ENCODE measurements around the gene IPCEF1.

Gene IPCEF1, protein sequence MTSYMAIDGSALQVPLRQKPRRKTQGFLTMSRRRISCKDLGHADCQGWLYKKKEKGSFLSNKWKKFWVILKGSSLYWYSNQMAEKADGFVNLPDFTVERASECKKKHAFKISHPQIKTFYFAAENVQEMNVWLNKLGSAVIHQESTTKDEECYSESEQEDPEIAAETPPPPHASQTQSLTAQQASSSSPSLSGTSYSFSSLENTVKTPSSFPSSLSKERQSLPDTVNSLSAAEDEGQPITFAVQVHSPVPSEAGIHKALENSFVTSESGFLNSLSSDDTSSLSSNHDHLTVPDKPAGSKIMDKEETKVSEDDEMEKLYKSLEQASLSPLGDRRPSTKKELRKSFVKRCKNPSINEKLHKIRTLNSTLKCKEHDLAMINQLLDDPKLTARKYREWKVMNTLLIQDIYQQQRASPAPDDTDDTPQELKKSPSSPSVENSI

DNA sequence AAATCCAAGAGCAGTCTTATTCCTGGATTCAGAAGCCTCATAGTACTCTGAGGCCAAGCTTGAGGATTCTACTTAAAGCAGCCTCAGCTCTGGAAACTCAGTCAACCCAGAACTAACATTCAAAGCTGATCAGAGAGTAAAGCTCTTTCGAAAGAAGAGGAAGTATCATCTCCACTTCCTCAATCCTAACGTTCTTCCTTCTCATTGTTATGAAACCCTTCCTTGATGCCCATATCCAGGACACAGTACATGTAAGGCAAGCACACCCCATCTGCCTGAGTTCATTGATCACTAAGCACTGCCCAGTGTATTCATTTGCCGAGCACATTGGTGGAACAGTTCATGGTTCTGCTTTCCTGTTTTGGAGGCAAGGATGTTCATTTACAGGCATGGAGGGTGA lies at the start of gene IPCEF1:
Gene IPCEF1, minus strand, starts transcription at position 114 of the 400 bp plus-strand sequence. CDS start 90,856 bp downstream, outside the sequence.
- no peak for DNase-seq (ENCODE audit: low spot score)

DNA sequence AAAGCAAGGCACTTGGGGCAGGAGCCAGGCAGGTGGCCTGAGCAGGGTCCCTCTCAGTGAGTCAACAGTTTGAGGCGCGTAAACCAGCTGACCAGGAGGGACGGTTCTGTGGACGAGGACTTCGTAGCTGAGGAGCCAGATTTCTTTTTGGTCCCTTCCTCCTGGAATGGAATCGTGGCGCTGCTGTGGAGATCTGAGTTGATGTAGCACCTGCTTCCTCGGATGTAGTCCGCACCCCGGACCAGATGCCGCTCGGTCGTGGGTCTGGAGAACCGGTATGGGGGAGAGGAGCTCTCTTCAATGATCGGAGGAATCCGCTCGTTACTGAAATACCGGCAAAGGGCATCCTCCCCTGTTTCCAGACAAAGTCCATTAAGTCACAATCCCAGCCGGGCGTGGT lies 49.7 kb upstream of the IPCEF1 start:
- no peak for DNase-seq (ENCODE audit: low spot score)

GRCh38 chr6:154404791-154405400 lies 48.3 kb upstream of the IPCEF1 start:
- DNase-seq (ENCODE audit: low spot score) = peak; percentile 42

DNA sequence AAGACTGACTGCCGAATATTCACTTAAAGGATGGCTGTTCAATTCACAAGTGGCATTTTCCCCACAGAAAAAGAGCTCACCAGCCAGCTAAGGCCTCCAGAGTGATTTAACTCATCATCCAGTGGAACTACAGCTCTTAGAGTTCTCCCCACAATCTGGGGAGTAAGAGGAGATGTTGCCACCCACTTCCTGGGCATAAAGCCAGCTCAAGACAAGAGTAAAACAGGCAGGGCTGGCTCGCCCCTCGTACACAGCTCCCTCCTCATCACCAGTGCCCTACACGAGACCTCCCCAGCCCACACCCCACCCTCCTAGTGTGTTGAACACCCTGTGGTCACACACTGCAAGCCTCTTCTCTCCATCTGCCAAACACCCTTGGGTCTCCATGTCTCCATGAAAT lies 47.2 kb upstream of the IPCEF1 start:
- peak; percentile 42 for DNase-seq (ENCODE audit: low spot score)

- DNase-seq (ENCODE audit: low spot score) = no peak
Observed at GRCh38 chr6:154402081-154402780, 45.6 kb upstream of the IPCEF1 start.

GRCh38 chr6:154399097-154399496 lies 42.5 kb upstream of the IPCEF1 start:
- peak; percentile 24 for DNase-seq (ENCODE audit: low spot score)

DNA sequence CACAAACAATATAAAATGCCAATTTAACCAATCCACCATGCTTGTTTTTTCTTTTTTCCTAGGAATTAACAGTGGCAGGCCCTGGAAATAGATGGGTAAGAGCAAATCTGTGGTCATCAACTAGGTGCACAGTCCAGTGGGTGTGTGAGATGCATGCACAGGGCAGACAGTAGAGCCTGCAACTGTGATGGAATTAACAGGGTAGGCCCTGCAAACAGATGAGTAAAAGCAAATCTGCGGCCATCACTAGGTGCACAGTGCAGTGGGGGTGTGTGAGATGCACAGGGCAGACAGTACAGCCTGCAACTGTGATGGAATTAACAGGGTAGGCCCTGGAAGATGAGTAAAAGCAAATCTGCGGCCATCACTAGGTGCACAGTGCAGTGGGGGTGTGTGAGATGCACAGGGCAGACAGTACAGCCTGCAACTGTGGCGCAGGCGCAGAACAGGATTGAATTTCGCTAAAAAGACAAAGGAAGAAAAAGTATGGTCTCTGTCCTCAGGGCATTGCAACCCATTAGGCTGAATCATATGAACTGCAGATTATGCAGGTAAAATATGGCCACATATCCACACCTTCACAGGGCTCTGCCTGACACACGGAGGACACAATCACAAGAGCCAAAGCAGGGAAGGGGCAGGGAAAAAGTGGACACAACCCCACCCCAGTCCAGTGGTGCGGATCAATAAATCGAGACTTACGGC lies 41.0 kb upstream of the IPCEF1 start:
- DNase-seq (ENCODE audit: low spot score) = no peak

- DNase-seq (ENCODE audit: low spot score) = no peak
Observed at GRCh38 chr6:154395878-154396277, 39.3 kb upstream of the IPCEF1 start.

- DNase-seq (ENCODE audit: low spot score) = no peak
Observed at GRCh38 chr6:154395316-154395715, 38.7 kb upstream of the IPCEF1 start.

GRCh38 chr6:154394571-154394970 lies 38.0 kb upstream of the IPCEF1 start:
- DNase-seq (ENCODE audit: low spot score) = no peak

DNA sequence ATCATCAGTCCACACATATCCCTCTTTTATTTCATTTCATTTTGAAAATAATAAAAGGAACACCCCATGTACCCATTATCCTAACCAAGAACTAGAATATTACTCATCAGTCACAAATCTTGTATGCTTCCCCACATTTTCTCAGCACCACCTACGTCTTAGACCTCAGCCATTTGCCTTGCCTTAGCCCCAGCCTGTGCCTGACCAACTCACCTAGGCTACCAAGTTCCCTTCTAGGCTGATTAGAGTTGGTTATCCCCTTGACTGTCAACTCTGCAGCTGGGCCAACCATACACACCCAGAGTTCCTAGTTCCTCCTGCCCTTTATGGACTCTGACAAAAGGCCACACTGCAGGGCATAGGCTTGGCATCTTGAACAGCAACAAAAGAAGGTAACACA lies 33.4 kb upstream of the IPCEF1 start:
- no peak for DNase-seq (ENCODE audit: low spot score)

DNA sequence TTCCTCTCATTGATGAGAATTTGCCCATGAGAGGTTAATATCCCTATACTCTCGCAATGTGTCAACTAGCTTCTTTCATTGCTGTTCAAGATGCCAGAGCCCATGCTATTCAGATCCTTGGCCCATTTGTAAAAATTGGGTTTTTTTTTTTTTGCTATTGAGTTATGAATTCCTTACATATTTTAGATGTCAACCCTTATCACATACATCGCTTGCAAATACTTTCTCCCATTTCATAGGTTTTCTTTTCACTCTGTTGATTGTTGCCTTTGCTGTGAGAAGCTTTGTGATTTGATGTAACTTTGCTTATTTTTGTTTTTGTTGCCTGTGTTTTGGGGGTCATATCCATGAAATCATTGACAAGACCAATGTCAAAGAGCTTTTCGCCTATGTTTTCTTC lies 32.2 kb upstream of the IPCEF1 start:
- no peak for DNase-seq (ENCODE audit: low spot score)

DNA sequence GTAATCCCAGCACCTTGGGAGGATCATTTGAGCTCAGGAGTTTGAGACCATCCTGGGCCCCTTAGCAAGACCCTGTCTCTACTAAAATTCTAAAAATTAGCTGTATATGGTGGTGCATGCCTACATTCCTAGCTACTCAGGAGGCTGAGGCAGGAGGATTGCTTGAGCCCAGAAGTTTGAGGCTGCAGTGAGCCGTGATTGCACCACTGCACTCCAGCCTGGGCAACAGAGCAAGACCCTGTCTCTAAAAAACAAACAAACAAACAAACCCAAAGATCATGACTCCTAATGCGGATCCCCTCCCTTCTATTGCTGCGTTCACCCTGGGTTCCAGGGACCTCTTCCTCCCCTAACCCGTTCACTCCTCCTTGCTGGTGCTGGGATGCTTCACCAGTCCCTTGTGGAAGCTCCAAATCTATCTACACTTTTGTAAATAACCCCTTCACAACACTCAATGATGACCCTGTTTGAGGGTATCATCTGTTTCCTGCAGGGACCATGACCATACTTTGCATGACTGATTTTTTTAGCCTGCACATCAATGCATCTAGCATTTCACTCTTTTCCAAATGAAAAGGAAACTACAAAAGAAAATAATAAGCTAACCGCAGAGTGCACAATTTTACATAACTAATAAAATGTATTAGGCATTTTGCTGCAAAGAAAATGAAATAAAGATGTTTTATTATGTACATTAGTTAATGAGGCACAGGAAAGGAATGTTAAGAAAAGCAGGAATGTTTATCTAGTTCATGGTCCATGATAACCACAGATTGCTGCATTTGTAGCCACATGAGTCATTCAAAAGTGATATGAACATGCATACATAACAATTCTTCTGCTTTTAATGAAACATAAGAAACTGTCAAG lies 30.5 kb upstream of the IPCEF1 start:
- peak; percentile 73 for DNase-seq (ENCODE audit: low spot score)

DNA sequence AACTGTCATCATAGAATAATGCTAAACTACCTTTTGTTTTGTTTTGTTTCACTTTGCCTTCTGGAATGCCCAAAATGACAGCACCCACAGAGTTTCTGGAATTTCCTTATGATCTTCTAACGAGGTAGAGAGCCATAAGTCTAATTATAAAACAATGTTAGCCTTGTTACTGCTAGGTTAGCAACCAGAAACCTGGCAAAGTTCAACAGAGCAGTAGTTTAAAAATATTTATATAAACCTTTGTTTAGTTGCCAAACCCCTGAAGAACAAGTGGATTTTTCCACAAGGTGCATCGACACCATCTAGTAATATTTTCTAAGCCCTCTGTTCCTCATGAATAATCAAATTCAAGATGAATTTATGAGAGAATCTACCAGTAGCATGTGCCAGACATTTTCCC lies 27.6 kb upstream of the IPCEF1 start:
- DNase-seq (ENCODE audit: low spot score) = no peak

- DNase-seq (ENCODE audit: low spot score) = no peak
Observed at GRCh38 chr6:154383273-154383672, 26.7 kb upstream of the IPCEF1 start.

DNA sequence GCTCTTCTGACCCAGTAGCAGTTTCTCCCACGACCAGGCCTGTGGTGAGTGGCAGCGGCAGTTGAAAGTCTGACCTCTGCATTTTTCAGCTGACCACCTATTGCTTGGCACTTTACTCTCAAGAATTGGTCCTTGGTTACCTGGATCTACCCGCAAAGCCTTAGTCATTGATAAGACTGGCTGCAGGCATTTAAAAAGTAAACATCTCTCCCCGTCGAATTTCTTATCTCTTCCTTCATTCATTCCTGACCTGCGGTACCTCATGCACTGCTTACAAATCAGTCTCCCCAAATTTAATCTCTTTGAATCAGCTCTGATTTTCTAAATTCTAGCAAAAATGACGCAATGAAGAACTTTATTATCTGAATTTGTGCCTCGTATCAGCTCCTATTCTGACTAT lies 26.1 kb upstream of the IPCEF1 start:
- no peak for DNase-seq (ENCODE audit: low spot score)

DNA sequence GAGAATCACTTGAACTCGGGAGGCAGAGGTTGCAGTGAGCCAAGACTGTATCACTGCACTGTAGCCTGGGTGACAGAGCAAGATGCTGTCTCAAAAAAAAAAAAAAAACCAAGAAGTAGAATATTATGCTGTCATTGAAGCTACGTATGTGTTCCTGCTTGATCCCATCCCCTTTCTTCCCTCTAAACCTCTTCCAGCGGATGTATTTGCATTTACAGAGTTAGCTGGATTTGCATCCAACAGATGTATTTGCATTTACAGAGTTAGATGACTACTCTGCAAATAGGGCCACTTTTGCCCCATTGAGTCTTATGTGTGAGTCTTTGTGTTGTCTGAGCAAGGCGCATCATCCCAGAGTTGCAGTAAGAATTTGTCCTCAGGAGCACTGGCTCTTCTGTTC lies 24.9 kb upstream of the IPCEF1 start:
- no peak for DNase-seq (ENCODE audit: low spot score)

DNA sequence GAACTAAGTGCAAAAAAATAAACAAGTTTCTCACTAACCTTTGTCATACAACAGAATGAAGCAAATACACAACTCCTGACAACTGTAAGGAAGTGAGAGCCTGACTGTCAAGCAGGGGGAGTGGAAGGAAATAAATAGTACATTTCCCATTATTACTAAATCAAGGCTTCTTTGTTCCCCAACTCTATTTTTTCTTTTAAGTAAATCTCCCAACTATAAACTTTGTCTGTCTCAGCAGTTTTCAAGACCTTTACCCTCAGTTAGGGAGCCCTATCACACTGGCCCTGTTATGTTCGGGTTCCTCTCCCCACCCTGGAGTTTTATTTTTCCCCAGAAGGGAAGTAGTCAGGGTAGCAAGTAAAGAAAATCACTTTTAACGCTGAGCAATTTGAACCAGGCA lies 24.1 kb upstream of the IPCEF1 start:
- DNase-seq (ENCODE audit: low spot score) = no peak

- no peak for DNase-seq (ENCODE audit: low spot score)
Observed at GRCh38 chr6:154379585-154379984, 23.0 kb upstream of the IPCEF1 start.

DNA sequence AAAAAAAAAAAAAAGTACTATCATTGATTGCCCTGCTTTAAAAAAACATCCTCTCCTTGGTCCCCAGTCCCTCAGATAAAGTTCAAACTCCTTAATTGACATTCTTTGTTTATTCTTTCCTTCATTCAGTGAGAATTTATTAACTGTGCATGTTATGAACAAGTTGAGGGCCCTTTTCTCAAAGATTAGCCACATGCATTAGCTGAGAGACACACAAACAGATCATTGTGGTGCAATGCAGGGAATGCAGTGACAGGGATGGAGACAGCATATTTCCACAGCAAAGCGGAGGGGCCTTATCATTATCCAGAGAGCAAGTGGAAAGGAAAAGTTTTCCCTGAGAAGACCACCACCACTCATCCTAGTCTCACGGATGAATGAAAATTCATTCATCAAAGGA lies 21.9 kb upstream of the IPCEF1 start:
- no peak for DNase-seq (ENCODE audit: low spot score)

- no peak for DNase-seq (ENCODE audit: low spot score)
Observed at GRCh38 chr6:154377726-154378125, 21.1 kb upstream of the IPCEF1 start.
